ENCODE data around the gene TMCC2. TPM values are rescaled to one million over a fixed set of nuclear protein-coding genes. Genes with fewer than 3 reads are reported as not detected.

TMCC2 gene
- polyA plus RNA-seq, 3 donors: 0.16 to 0.27 TPM; not detected in 1

GRCh38 chr1:205186191-205186590 is 41.6 kb upstream of the TMCC2 start:
- Histone ChIP-seq H3K9ac (ENCODE audit: insufficient read depth, low read length, poor library complexity, severe bottlenecking) (no peak overlapping the region), H3K36me3 (replicated peaks in 1 of 2; ENCODE audit: control insufficient read depth in 1 of 2, insufficient read depth in 2 of 2, low read length in 2 of 2) (peaks cover 19 to 59% of the 10 kb centered on the region in 2 donors), H2AFZ (ENCODE audit: insufficient read depth, low read depth, low read length, poor library complexity, severe bottlenecking) (no peak overlapping the region), H3K4me1 (ENCODE audit: control insufficient read depth in 1 of 2, insufficient read depth in 2 of 2, low read length in 2 of 2) (peaks cover 14 to 15% of the 10 kb centered on the region in 2 donors), H3K9me3 (replicated peaks in 1 of 2; ENCODE audit: control insufficient read depth in 1 of 2, insufficient read depth in 1 of 2, low read length in 2 of 2) (no peaks in the 10 kb centered on the region), H3K27ac (ENCODE audit: low read depth in 1 of 2, low read length in 2 of 2) (no peak overlapping the region), H3K4me3 (replicated peaks in 1 of 3; ENCODE audit: low read depth in 2 of 3, low read length in 3 of 3) (no peak overlapping the region), H4K20me1 (ENCODE audit: insufficient read depth, low read length) (peaks cover 79% of the 10 kb centered on the region), H3K79me2 (ENCODE audit: insufficient read depth, low read length) (peaks cover 49% of the 10 kb centered on the region), H3K27me3 (ENCODE audit: control insufficient read depth in 2 of 2, insufficient read depth in 2 of 2, low read length in 2 of 2) (no peaks in the 10 kb centered on the region), H3K4me2 (replicated peaks; ENCODE audit: extremely low read depth, low read length, poor library complexity, severe bottlenecking) (no peak overlapping the region)
- intact Hi-C loops (cut with micrococcal nuclease): no loop called here
- H3K27ac Mint-ChIP-seq: peak overlapping the region in 1 of 7 donors; percentile 37
- H3K9me3 Mint-ChIP-seq: no peaks in the 10 kb centered on the region
- TF ChIP-seq CTCF (IDR thresholded peaks at IDR 0.05): no peak
- DNase-seq: no peak
- peaks cover 0 to 1% (median 0%) of the 10 kb centered on the region in 3 donors for H3K27me3 Mint-ChIP-seq (ENCODE audit: low read depth in 3 of 3)
- peaks cover 50% of the 10 kb centered on the region for H3K4me1 Mint-ChIP-seq
- no peak overlapping the region for H3K4me3 Mint-ChIP-seq
- H3K36me3 Mint-ChIP-seq: peaks cover 43 to 55% of the 10 kb centered on the region in 2 donors

- Histone ChIP-seq H3K79me2 (ENCODE audit: insufficient read depth, low read length) (peaks cover 61% of the 10 kb centered on the region), H3K4me1 (ENCODE audit: control insufficient read depth in 1 of 2, insufficient read depth in 2 of 2, low read length in 2 of 2) (peaks cover 14 to 15% of the 10 kb centered on the region in 2 donors), H3K9ac (ENCODE audit: insufficient read depth, low read length, poor library complexity, severe bottlenecking) (no peak overlapping the region), H2AFZ (ENCODE audit: insufficient read depth, low read depth, low read length, poor library complexity, severe bottlenecking) (no peak overlapping the region), H3K36me3 (replicated peaks in 1 of 2; ENCODE audit: control insufficient read depth in 1 of 2, insufficient read depth in 2 of 2, low read length in 2 of 2) (peaks cover 15 to 47% of the 10 kb centered on the region in 2 donors), H3K9me3 (replicated peaks in 1 of 2; ENCODE audit: control insufficient read depth in 1 of 2, insufficient read depth in 1 of 2, low read length in 2 of 2) (no peaks in the 10 kb centered on the region), H4K20me1 (ENCODE audit: insufficient read depth, low read length) (peaks cover 92% of the 10 kb centered on the region), H3K27me3 (ENCODE audit: control insufficient read depth in 2 of 2, insufficient read depth in 2 of 2, low read length in 2 of 2) (no peaks in the 10 kb centered on the region), H3K4me2 (replicated peaks; ENCODE audit: extremely low read depth, low read length, poor library complexity, severe bottlenecking) (no peak overlapping the region), H3K27ac (ENCODE audit: low read depth in 1 of 2, low read length in 2 of 2) (no peak overlapping the region), H3K4me3 (replicated peaks in 1 of 3; ENCODE audit: low read depth in 2 of 3, low read length in 3 of 3) (no peak overlapping the region)
- no peak for TF ChIP-seq CTCF (IDR thresholded peaks at IDR 0.05)
- peaks cover 0 to 1% (median 0%) of the 10 kb centered on the region in 3 donors for H3K27me3 Mint-ChIP-seq (ENCODE audit: low read depth in 3 of 3)
- peaks cover 36 to 42% of the 10 kb centered on the region in 2 donors for H3K36me3 Mint-ChIP-seq
- no peaks in the 10 kb centered on the region for H3K9me3 Mint-ChIP-seq
- no peak overlapping the region for H3K4me3 Mint-ChIP-seq
- WGBS (ENCODE audit: insufficient coverage): 96% methylated on average over 7 of the region's 10 CpGs
- intact Hi-C loops (cut with micrococcal nuclease): no loop called here
- no peak for DNase-seq
- H3K4me1 Mint-ChIP-seq: peaks cover 52% of the 10 kb centered on the region
- H3K27ac Mint-ChIP-seq: peak overlapping the region in 4 of 7 donors; percentile 8 to 73 (median 34)
Measured at GRCh38 chr1:205187420-205187819, 40.3 kb upstream of the TMCC2 start.
